CD4-positive, alpha-beta memory T cell (primary cell): ENCODE measurements around the gene SPG21. TPM values are rescaled to one million over a fixed set of nuclear protein-coding genes. Genes with fewer than 3 reads are reported as not detected.

Experiments
- CTCF ChIA-PET: fragments of 350-600 bp; sonication (Branson Sonifier 250); formaldehyde crosslinking; loops from one replicate; lab custom pipeline; 2021; ENCODE audit warnings: inconsistent platforms; ENCODE audit not compliant: partially characterized antibody; lab: Charles Lee
- POLR2A ChIA-PET: fragments of 350-600 bp; sonication (Branson Sonifier 250); formaldehyde crosslinking; loops from one replicate; lab custom pipeline; 2021; ENCODE audit not compliant: partially characterized antibody; lab: Charles Lee
- DNase-seq, 5 donors: peaks; one replicate each; pipeline versions ENCODE4 v3.0.0 to v3.0.0-alpha.2; 2020 to 2022; ENCODE audit warnings: mixed read lengths in 1 of 5
- H3K27ac ChIP-seq: one replicate; pipeline ENCODE4 v1.7.0; 2013; ENCODE audit warnings: low read depth, low read length
- H3K27me3 ChIP-seq: 2 replicates; pipeline ENCODE4 v1.7.0; 2013; ENCODE audit warnings: mild to moderate bottlenecking, low read length, moderate library complexity; ENCODE audit not compliant: insufficient read depth
- H3K36me3 ChIP-seq: 2 replicates; pipeline ENCODE4 v1.7.0; 2013; ENCODE audit warnings: mild to moderate bottlenecking, low read length, moderate library complexity; ENCODE audit not compliant: insufficient read depth
- H3K4me1 ChIP-seq: 2 replicates; pipeline ENCODE4 v1.7.0; 2013; ENCODE audit warnings: mild to moderate bottlenecking, low read length, moderate library complexity; ENCODE audit not compliant: insufficient read depth
- H3K4me3 ChIP-seq, 2 donors: one replicate each; pipeline ENCODE4 v1.7.0; 2013; ENCODE audit warnings: low read length in 2 of 2, mild to moderate bottlenecking in 1 of 2
- H3K9me3 ChIP-seq, 2 donors: one replicate each; pipeline ENCODE4 v1.7.0; 2013; ENCODE audit warnings: low read length in 2 of 2, control low read depth in 1 of 2; ENCODE audit not compliant: control insufficient read depth in 1 of 2
- H3K27ac Mint-ChIP-seq, 7 donors: one replicate each; pipeline ENCODE4 v1.8.0; 2020 to 2021; ENCODE audit warnings: mixed read lengths in 7 of 7, mild to moderate bottlenecking in 6 of 7, inconsistent platforms in 3 of 7, moderate library complexity in 3 of 7
- H3K27me3 Mint-ChIP-seq, 2 donors: one replicate each; pipeline ENCODE4 v1.8.0; 2020 to 2021; ENCODE audit warnings: mixed read lengths in 2 of 2
- H3K36me3 Mint-ChIP-seq, 2 donors: one replicate each; pipeline ENCODE4 v1.8.0; 2020 to 2021; ENCODE audit warnings: mixed read lengths in 2 of 2, inconsistent platforms in 1 of 2, mild to moderate bottlenecking in 1 of 2
- H3K4me1 Mint-ChIP-seq, 4 donors: one replicate each; pipeline ENCODE4 v1.8.0; 2020 to 2021; ENCODE audit warnings: mixed read lengths in 4 of 4, mild to moderate bottlenecking in 1 of 4
- H3K4me3 Mint-ChIP-seq, 8 donors: one replicate each; pipeline ENCODE4 v1.8.0; 2020 to 2021; ENCODE audit warnings: mixed read lengths in 8 of 8, mild to moderate bottlenecking in 7 of 8, moderate library complexity in 6 of 8, inconsistent platforms in 3 of 8
- H3K9me3 Mint-ChIP-seq, 8 donors: one replicate each; pipeline ENCODE4 v1.8.0; 2020 to 2021; ENCODE audit warnings: mixed read lengths in 8 of 8, mild to moderate bottlenecking in 5 of 8, inconsistent platforms in 3 of 8, moderate library complexity in 1 of 8
- intact Hi-C: fragments of 100-400 bp; cut with micrococcal nuclease; formaldehyde crosslinking; loops from one replicate; pipeline ENCODE4 v1.15.1; 2023
- polyA plus RNA-seq, 2 donors: library from polyadenylated mRNA; unstranded; fragments of 300-500 nt; fragmentation: Illumina TruSeq; gene quantifications; one replicate each; pipeline ENCODE4 v1.2.3, GENCODE V29; 2021
- total RNA-seq, 2 experiments: library from RNA; stranded (reverse); gene quantifications; one replicate each; pipeline ENCODE4 v1.2.3, GENCODE V29; 2021

Gene SPG21, protein sequence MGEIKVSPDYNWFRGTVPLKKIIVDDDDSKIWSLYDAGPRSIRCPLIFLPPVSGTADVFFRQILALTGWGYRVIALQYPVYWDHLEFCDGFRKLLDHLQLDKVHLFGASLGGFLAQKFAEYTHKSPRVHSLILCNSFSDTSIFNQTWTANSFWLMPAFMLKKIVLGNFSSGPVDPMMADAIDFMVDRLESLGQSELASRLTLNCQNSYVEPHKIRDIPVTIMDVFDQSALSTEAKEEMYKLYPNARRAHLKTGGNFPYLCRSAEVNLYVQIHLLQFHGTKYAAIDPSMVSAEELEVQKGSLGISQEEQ
- total RNA-seq (10 to 100 TPM; 57.2 to 61.1 TPM), polyA plus RNA-seq (100 to 1,000 TPM; 128 to 179 TPM)

DNA sequence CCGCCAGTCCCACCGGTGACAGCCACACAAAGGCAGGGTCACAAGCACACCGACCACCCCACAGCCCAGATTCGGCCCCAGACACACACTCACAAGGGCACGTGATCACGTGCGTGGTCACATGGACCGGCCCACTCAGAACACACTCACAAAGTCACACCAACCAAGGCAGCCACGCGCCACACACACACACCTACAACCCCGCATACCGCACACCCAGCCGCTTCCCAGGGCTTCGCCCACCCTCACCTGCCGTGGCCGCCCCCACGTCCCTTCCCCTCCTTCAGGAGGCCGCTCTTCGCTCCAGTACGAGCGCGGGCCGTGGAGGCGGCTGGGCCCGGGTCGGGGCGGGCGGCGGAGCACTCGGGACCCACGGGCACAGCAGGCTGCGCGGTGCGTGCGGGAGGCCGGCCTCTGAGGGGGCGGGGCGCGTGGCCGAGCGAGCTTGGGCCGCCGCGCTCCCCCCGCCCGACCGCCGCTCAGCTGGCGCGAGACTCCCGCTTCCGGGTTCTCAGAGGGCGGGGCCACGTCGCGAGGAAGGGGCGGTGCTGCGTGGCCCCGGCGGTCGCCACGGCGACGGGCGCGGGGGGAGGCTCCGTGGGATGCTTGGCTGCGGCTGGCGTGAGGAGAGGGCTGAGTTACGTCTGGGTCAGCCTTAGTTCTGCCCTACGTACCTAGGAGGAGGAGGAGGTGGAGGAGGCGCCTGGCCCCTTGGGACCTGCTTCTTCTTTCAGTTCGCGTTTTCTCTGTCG lies at the start of gene SPG21:
SPG21 (minus strand) TSS at position 499 of the 752 bp plus-strand sequence. CDS start 6,345 bp downstream, outside the sequence.
- peak within 1 kb of the TSS; percentile 81 for H3K27ac ChIP-seq
- POLR2A ChIA-PET = interaction anchor here (0.6 to 2.2 kb wide), 9 partner anchors 19 to 315 kb away, joined by 3 to 5 read pairs (median 3); partner anchors contain the start of gene RNU5B-1
- peaks cover 29 to 53% (median 42%) of the 10 kb centered on the region in 4 donors for H3K4me1 Mint-ChIP-seq
- peak; percentile 87 to 91 (median 88) for DNase-seq
- no peaks in the 10 kb centered on the region for H3K27me3 Mint-ChIP-seq
- peak within 1 kb of the TSS; percentile 93 to 98 (median 97) for H3K27ac Mint-ChIP-seq
- intact Hi-C loops = loop anchor here (1.0 to 5.0 kb wide), 4 partner anchors 40 to 297 kb away; partner anchors contain the start of genes CLPX, MTFMT, PARP16 and PLEKHO2
- H3K36me3 Mint-ChIP-seq = peaks cover 6 to 16% of the 10 kb centered on the region in 2 donors
- no peaks in the 10 kb centered on the region for H3K9me3 ChIP-seq
- peak within 1 kb of the TSS; percentile 93 to 99 (median 97) for H3K4me3 Mint-ChIP-seq
- peaks cover 0 to 6% (median 0%) of the 10 kb centered on the region in 8 donors for H3K9me3 Mint-ChIP-seq
- no peaks in the 10 kb centered on the region for H3K27me3 ChIP-seq
- CTCF ChIA-PET = interaction anchor here (1.0 to 1.6 kb wide), 2 partner anchors 44 to 262 kb away, joined by 3 read pairs; no protein-coding TSS in a partner anchor
- peaks cover 35% of the 10 kb centered on the region for H3K4me1 ChIP-seq
- H3K36me3 ChIP-seq = no peaks in the 10 kb centered on the region
- peak within 1 kb of the TSS; percentile 96 to 99 for H3K4me3 ChIP-seq

DNA sequence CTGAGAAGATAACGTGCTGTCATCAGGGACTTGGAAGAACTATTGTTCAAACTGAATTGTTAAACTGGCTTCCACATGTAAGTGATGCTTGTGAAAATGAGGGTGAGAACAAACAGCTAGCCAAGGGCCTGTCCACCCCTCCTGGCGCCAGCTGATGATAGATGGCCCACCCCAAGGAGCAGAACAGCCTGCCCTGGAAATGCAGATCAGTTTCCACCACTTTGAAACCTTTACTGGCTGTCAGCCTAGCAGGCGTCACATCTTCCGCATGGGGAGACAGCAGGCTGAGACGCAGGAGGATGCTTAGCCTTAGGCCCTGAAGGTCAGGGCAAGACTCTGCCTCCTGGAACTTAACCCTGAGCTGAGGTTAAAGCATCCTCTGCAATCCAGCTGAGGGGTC lies 49.1 kb upstream of the SPG21 start:
- ChIA-PET POLR2A (no interaction called here), CTCF (no interaction called here)
- peaks cover 4 to 5% of the 10 kb centered on the region in 2 donors for H3K27me3 Mint-ChIP-seq
- Histone ChIP-seq H3K27ac (no peak overlapping the region), H3K4me3 (no peak overlapping the region), H3K9me3 (no peaks in the 10 kb centered on the region), H3K4me1 (no peaks in the 10 kb centered on the region), H3K36me3 (no peaks in the 10 kb centered on the region), H3K27me3 (no peaks in the 10 kb centered on the region)
- H3K4me3 Mint-ChIP-seq = no peak overlapping the region
- H3K9me3 Mint-ChIP-seq = no peaks in the 10 kb centered on the region
- H3K27ac Mint-ChIP-seq = no peak overlapping the region
- intact Hi-C loops = no loop called here
- H3K36me3 Mint-ChIP-seq = no peaks in the 10 kb centered on the region
- no peak for DNase-seq
- peaks cover 0 to 2% (median under 1%) of the 10 kb centered on the region in 4 donors for H3K4me1 Mint-ChIP-seq

DNA sequence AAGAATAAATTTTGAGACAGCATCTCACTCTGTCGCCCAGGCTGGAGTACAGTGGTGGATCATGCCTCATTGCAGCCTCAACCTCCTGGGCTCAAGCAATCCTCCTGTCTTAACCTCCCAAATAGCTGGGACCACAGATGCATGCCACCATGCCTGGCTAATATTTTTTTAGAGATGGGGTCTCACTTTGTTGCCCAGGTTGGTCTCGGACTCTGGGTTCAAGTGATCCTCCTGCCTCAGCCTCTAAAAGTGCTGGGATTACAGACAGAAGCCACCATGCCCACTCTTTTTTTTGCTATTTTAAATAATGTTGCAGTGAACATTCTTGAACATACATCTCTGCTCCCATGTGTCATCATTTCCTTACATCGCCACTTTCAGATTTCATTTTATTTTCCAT lies 48.7 kb upstream of the SPG21 start:
- H3K27ac Mint-ChIP-seq = no peak overlapping the region
- Histone ChIP-seq H3K9me3 (no peaks in the 10 kb centered on the region), H3K4me1 (peaks cover 2% of the 10 kb centered on the region), H3K36me3 (no peaks in the 10 kb centered on the region), H3K27ac (no peak overlapping the region), H3K27me3 (no peaks in the 10 kb centered on the region), H3K4me3 (no peak overlapping the region)
- H3K36me3 Mint-ChIP-seq = no peaks in the 10 kb centered on the region
- no peak for DNase-seq
- no peaks in the 10 kb centered on the region for H3K9me3 Mint-ChIP-seq
- intact Hi-C loops = no loop called here
- ChIA-PET POLR2A (no interaction called here), CTCF (no interaction called here)
- peaks cover 5 to 6% of the 10 kb centered on the region in 2 donors for H3K27me3 Mint-ChIP-seq
- H3K4me3 Mint-ChIP-seq = no peak overlapping the region
- H3K4me1 Mint-ChIP-seq = peaks cover 2 to 6% (median 4%) of the 10 kb centered on the region in 4 donors

DNA sequence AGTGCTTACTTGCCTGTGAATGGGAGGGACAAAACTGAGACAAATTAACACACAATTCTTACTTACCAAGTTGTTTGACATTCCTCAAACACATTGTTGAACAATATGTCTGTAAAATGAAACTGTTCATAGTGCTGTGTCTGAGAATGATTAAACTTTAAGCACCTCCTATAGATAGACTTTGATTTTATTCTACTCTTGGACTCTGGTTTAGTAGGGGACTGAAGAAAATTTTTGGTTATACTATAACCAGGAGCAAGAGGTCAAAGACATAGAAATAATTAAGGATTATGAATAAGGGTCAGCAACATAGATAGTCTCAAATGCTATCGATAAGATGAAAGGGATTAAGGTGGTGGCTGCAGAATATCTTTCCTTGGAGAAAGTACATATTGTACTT lies 47.6 kb upstream of the SPG21 start:
- no peaks in the 10 kb centered on the region for H3K36me3 Mint-ChIP-seq
- peaks cover 6 to 11% of the 10 kb centered on the region in 2 donors for H3K27me3 Mint-ChIP-seq
- Histone ChIP-seq H3K36me3 (no peaks in the 10 kb centered on the region), H3K9me3 (no peaks in the 10 kb centered on the region), H3K4me1 (peaks cover 6% of the 10 kb centered on the region), H3K27ac (no peak overlapping the region), H3K27me3 (no peaks in the 10 kb centered on the region), H3K4me3 (no peak overlapping the region)
- CTCF ChIA-PET = no interaction called here
- intact Hi-C loops = no loop called here
- no peak overlapping the region for H3K27ac Mint-ChIP-seq
- DNase-seq = no peak
- POLR2A ChIA-PET = no interaction called here
- peaks cover 2 to 11% (median 5%) of the 10 kb centered on the region in 4 donors for H3K4me1 Mint-ChIP-seq
- no peaks in the 10 kb centered on the region for H3K9me3 Mint-ChIP-seq
- H3K4me3 Mint-ChIP-seq = no peak overlapping the region

DNA sequence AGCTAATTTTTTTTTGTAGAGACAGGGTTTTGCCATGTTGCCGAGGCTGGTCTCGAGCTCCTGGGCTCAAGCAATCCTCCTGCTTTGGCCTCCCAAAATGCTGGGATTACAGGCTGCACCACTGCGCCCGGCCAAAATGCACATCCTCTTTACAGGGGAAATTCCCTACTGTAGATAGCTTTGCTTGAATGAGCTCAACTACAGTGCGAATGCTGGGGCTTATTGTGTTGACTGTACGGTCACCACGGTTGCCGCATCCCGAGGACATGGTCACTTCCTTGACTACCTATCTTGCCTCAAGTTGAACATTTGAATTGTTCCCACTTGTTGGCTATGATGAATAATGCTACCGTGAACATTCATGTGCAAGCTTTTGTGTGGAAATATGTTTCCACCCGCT lies 45.0 kb upstream of the SPG21 start:
- Mint-ChIP-seq H3K9me3 (no peaks in the 10 kb centered on the region), H3K27me3 (peaks cover 3 to 16% of the 10 kb centered on the region in 2 donors), H3K27ac (no peak overlapping the region), H3K4me1 (peaks cover 2 to 11% (median 5%) of the 10 kb centered on the region in 4 donors), H3K4me3 (no peak overlapping the region), H3K36me3 (no peaks in the 10 kb centered on the region)
- POLR2A ChIA-PET = no interaction called here
- Histone ChIP-seq H3K9me3 (no peaks in the 10 kb centered on the region), H3K4me3 (no peak overlapping the region), H3K27ac (no peak overlapping the region), H3K36me3 (no peaks in the 10 kb centered on the region), H3K4me1 (peaks cover 6% of the 10 kb centered on the region), H3K27me3 (no peaks in the 10 kb centered on the region)
- CTCF ChIA-PET = interaction anchor here (0.8 to 3.4 kb wide), 6 partner anchors 9 to 266 kb away, joined by 3 to 24 read pairs (median 3); partner anchors contain the start of genes KBTBD13 and PARP16
- DNase-seq = no peak
- intact Hi-C loops = no loop called here

DNA sequence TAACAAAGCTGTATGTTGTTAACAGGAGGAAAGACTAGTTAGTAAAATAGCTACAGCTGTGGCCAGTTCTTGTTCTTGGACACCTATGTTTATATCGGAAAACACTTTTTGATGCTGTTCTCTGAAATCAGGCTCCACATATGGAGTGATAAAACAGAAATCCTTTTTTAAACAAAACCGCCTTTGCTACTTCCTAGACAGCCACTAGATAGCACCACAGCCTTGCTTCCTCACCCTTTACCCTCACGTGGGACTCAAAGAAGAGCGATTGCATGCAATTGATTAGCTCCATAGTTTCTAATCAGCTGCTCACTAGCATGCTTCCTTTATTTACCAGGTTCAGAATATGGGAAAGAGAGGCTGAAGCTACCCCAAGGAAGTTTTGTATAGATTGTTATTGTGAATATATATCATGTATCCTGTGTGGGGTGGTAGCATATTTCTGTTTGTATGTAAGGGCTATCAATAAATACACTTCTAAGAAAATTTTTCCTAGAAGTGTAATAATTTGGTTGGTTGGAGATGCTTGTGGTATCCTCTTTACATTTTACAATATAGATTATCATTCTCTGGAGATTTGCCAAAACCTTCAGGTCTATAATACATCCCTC lies 44.0 kb upstream of the SPG21 start:
- H3K4me3 ChIP-seq = no peak overlapping the region
- no peak overlapping the region for H3K4me3 Mint-ChIP-seq
- H3K27me3 Mint-ChIP-seq = peaks cover 3 to 16% of the 10 kb centered on the region in 2 donors
- POLR2A ChIA-PET = no interaction called here
- H3K4me1 Mint-ChIP-seq = peaks cover 2 to 11% (median 5%) of the 10 kb centered on the region in 4 donors
- no peaks in the 10 kb centered on the region for H3K36me3 Mint-ChIP-seq
- H3K36me3 ChIP-seq = no peaks in the 10 kb centered on the region
- H3K27ac ChIP-seq = no peak overlapping the region
- peak in 4 of 5 donors; percentile 28 to 41 (median 37) for DNase-seq
- no peaks in the 10 kb centered on the region for H3K9me3 ChIP-seq
- H3K4me1 ChIP-seq = peaks cover 6% of the 10 kb centered on the region
- H3K27me3 ChIP-seq = no peaks in the 10 kb centered on the region
- CTCF ChIA-PET = interaction anchor here (0.7 to 3.4 kb wide), 14 partner anchors 8 to 341 kb away, joined by 3 to 24 read pairs (median 3); partner anchors contain the start of genes KBTBD13 and PARP16
- no peaks in the 10 kb centered on the region for H3K9me3 Mint-ChIP-seq
- intact Hi-C loops = loop anchor here (1.0 kb wide), 3 partner anchors 45 to 352 kb away; no protein-coding TSS in a partner anchor
- peak overlapping the region in 1 of 7 donors; percentile 5 for H3K27ac Mint-ChIP-seq
